ENCODE results near the gene LSM3. TPM values are rescaled to one million over a fixed set of nuclear protein-coding genes. Genes with fewer than 3 reads are reported as not detected.

LSM3 gene
- total and polyA plus RNA-seq, 2 of the 4 experiments (the other 2 are of a cell fraction): 3.4 to 11.5 TPM

DNA sequence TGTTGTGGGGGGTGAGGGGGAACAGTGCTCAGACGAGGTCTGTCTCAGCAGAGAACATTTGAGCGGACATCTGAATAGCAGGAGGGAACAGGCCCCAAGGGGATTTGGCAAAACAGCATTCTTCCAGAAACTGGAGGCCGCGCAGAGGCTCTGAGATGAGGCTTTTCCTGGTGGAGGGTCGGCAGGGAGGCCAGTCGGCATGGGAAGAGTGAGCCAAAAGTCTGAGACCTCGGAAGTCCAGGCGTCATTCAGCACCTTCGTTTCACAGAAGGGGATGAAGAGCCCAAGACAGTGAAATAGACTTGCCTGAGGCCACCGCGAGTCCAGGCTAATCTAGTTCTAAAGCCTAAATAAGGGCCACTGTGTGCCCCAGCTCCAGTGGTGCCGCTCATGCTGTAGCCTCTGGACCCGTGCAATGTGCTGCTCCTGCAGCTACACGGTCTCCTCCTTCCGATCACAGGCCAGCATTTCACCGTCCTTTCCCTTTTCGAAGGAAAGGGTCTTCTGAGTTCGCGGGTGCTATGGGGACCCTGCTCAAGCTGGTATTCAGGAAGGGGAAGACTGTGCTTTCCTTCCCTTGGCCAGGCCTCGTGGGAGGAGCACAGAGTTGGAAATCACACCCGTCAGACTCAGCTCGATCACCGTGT lies 24.4 kb downstream of the LSM3 start:
- H2BK15ac ChIP-seq (ENCODE audit: low read depth, low read length): peak overlapping the region; percentile 62; the same call in 2 of the 3 replicates
- H2BK20ac ChIP-seq (ENCODE audit: low read depth, low read length): peak overlapping the region; percentile 80
- POLR2A ChIA-PET (ENCODE audit: unreplicated experiment): interaction anchor here (0.7 kb wide), 1 partner anchor 24 kb away, joined by 3 read pairs; the partner anchor contains the start of genes LSM3 and XPC
- intact Hi-C loops (cut with micrococcal nuclease): loop anchor here (1.0 to 5.0 kb wide), 9 partner anchors 58 to 719 kb away; partner anchors contain the start of gene CCDC174
- peaks cover 7% of the 10 kb centered on the region; the same call in 1 of the 2 replicates for H3K9me1 ChIP-seq (ENCODE audit: insufficient read depth, low read length)
- WGBS, 2 experiments (ENCODE audit: extremely low coverage in 2 of 2, insufficient read length in 1 of 2): 64% methylated on average over 11 of the region's 23 CpGs; no CpG with 5 or more reads in 1 of the 2 experiments
- no peaks in the 10 kb centered on the region for H3K36me3 ChIP-seq (ENCODE audit: control insufficient read depth, insufficient read depth, low read length)
- dilution Hi-C loops (cut with HindIII; ENCODE audit: low sequenced_read_pairs, unreplicated experiment): no loop called here
- ATAC-seq (ENCODE audit: low read depth) (no peak), DNase-seq (no peak)
- H3K4me1 ChIP-seq (ENCODE audit: control insufficient read depth, insufficient read depth, low read length): peaks cover 30% of the 10 kb centered on the region
- H3K79me1 ChIP-seq (ENCODE audit: low read depth in 1 of 2, low read length in 2 of 2): no peaks in the 10 kb centered on the region
- no peaks in the 10 kb centered on the region for H3K27me3 ChIP-seq (ENCODE audit: control insufficient read depth, insufficient read depth, low read length)
- H2AFZ ChIP-seq (replicated peaks; ENCODE audit: low read length, poor library complexity): peak overlapping the region; percentile 81
- no TSS peak for BruUV-seq (replicated peaks)
- no peak overlapping the region for H3K23ac ChIP-seq (ENCODE audit: low read depth, low read length)
- H3K14ac ChIP-seq (replicated peaks; ENCODE audit: low read depth, low read length): 0 out of 2 replicates have a peak overlapping the region, but pooled peaks have one; percentile 62
- peak overlapping the region; percentile 77 for H4K5ac ChIP-seq (ENCODE audit: low read depth, low read length)
- no peaks in the 10 kb centered on the region for H3K9me3 ChIP-seq (ENCODE audit: control insufficient read depth, insufficient read depth, low read length)
- CTCF ChIA-PET: interaction anchor here (0.6 to 3.3 kb wide), 24 partner anchors 9 to 347 kb away, joined by 3 to 28 read pairs (median 4); partner anchors contain the start of genes LSM3 and XPC
- H4K20me1 ChIP-seq (ENCODE audit: insufficient read depth, low read length): no peaks in the 10 kb centered on the region
- H3K4me2 ChIP-seq (ENCODE audit: low read depth, low read length): no peak overlapping the region
- no peak overlapping the region for H3K56ac ChIP-seq (ENCODE audit: extremely low read depth, insufficient read depth, low read length)
- peak overlapping the region; percentile 87 for H3K4ac ChIP-seq (ENCODE audit: low read depth, low read length)
- peak overlapping the region in 1 of 2 experiments; percentile 86; a peak in 3 of 4 replicates for H4K8ac ChIP-seq (ENCODE audit: low read depth in 2 of 2, low read length in 2 of 2)
- H3K4me3 ChIP-seq (ENCODE audit: insufficient read depth, low read depth, low read length): no peak overlapping the region
- H2BK5ac ChIP-seq (ENCODE audit: low read depth, low read length, poor library complexity, severe bottlenecking): peak overlapping the region; percentile 19
- TF ChIP-seq POLR2A (IDR thresholded peaks at IDR 0.05; ENCODE audit: low read depth, low read length) (no peak), CEBPB (IDR thresholded peaks at IDR 0.05; ENCODE audit: low read depth, low read length) (no peak), RFX5 (IDR thresholded peaks at IDR 0.05; ENCODE audit: low read depth, low read length) (no peak), CHD1 (IDR thresholded peaks at IDR 0.05; ENCODE audit: low read depth, low read length) (no peak), FOS (IDR thresholded peaks at IDR 0.05; ENCODE audit: low read depth, low read length) (no peak), RAD21 (IDR thresholded peaks at IDR 0.05; ENCODE audit: low read length) (no peak), NFE2L2 (IDR thresholded peaks at IDR 0.05; ENCODE audit: low read depth, low read length) (no peak), MXI1 (IDR thresholded peaks at IDR 0.05; ENCODE audit: borderline replicate concordance, low read depth, low read length) (no peak)
- TF ChIP-seq, protein P1, sequence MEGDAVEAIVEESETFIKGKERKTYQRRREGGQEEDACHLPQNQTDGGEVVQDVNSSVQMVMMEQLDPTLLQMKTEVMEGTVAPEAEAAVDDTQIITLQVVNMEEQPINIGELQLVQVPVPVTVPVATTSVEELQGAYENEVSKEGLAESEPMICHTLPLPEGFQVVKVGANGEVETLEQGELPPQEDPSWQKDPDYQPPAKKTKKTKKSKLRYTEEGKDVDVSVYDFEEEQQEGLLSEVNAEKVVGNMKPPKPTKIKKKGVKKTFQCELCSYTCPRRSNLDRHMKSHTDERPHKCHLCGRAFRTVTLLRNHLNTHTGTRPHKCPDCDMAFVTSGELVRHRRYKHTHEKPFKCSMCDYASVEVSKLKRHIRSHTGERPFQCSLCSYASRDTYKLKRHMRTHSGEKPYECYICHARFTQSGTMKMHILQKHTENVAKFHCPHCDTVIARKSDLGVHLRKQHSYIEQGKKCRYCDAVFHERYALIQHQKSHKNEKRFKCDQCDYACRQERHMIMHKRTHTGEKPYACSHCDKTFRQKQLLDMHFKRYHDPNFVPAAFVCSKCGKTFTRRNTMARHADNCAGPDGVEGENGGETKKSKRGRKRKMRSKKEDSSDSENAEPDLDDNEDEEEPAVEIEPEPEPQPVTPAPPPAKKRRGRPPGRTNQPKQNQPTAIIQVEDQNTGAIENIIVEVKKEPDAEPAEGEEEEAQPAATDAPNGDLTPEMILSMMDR (conservative IDR thresholded peaks at IDR 0.05; ENCODE audit: low read depth, low read length): no peak
- peak overlapping the region; percentile 89 for H2BK120ac ChIP-seq (ENCODE audit: low read depth, low read length)
- in situ Hi-C loops (cut with MboI; ENCODE audit: low sequenced_read_pairs): loop anchor here (5.0 to 10.0 kb wide), 2 partner anchors 259 to 342 kb away; partner anchors contain the start of gene GRIP2
- peak overlapping the region; percentile 62; the same call in 1 of the 2 replicates for H3K18ac ChIP-seq (ENCODE audit: low read depth, low read length)
- peak overlapping the region; percentile 92 for H2AK5ac ChIP-seq (ENCODE audit: low read depth, low read length)
- H2AK9ac ChIP-seq (replicated peaks; ENCODE audit: low read depth, low read length, poor library complexity): peak overlapping the region; percentile 46
- H4K91ac ChIP-seq (ENCODE audit: insufficient read depth, low read depth, low read length): peak overlapping the region; percentile 81
- H3K27ac ChIP-seq (ENCODE audit: insufficient read depth, low read length): peak overlapping the region; percentile 10; the same call in 1 of the 2 replicates
- H3K9ac ChIP-seq (ENCODE audit: low read depth, low read length): no peak overlapping the region
